A204.1 (cell line): Measurements from ENCODE around the gene TMEM107.
"Not testable (repeated sequence)": the region's sequence is repeated elsewhere in the genome, so short reads cannot be mapped to it uniquely, and the experiment has no call there.

Experiments
- FAIRE-seq: peaks from 2 replicates; lab custom pipeline; 2012; peaks lifted over from hg19 to GRCh38; lab: Jason Lieb, UNC

TMEM107 gene

DNA sequence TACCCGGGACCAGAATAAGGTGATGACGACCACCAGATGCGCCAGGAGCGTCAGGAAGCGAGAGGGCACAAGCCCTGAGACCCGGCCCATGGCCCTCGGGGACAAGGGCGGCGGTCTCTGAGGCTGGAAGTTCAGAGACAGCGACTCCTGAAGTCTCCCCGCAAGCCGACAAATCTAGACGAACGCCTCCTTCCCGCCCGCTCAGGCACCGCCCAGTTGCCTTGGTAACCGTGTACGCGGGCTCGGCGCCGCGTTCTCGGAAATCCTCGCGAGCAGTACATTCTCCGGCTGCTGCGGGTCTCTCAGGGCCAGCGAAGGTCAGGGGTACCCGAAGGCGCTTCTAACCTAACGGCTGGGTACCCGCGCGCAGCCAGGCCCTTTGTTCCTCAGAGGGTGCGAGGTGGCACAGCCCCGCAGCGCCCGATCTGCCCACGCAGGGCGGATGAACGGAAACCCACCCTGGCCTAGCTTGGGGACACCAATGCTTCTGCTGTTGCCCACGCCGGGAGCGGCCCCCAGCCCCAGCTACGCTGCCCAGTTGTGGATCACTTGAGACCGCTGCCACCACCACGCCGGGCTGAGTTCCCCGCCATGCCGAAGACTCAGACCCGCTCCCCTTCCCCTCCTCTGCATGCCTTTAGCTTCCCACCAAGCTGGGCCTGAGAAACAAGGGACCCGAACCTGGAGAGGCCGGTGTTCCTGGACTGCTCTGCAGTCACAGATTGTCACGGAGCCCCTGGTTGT is at the start of gene TMEM107:
Gene TMEM107, minus strand, starts transcription at position 184 of the 744 bp plus-strand sequence. Its CDS starts 94 bp downstream, at position 90.
- FAIRE-seq = no peak

GRCh38 chr17:8224891-8225812 is 49.0 kb upstream of the TMEM107 start:
- FAIRE-seq = no peak

- no peak for FAIRE-seq
These were observed 47.4 kb upstream of the TMEM107 start for GRCh38 chr17:8223356-8224126.

DNA sequence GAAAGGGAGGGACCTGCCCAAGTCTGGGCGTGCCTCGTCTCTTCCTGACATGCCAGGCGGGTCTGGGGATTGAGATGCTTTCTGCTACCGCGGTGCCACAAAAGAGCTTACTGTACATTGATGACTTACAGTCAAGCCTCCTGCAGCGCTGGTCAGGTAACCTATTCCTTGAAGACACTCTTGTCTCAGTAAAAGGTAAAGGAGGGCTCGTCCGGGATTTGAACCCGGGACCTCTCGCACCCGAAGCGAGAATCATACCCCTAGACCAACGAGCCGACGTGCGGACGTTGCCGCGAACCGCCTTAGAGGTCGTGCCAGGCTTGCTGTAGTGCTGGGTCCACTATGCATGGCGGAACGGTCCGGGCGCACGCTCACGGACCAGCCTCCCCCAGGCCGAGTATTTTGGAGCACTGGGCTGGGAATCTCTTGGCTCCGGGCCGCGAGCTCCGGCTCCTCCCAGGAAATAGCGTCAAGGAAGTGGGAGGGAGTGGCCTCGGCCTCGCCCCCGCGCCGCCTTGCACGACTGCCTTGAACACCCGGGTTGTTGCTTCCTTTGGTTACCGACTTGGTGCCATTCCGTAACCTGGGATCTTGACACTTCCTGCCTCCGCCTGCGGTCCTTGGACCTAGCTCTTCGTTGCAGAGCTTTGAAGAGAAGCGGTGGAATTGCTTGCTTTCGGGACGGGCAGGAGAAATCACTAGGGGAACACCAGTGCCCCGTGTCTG is 46.6 kb upstream of the TMEM107 start:
- peak; percentile 74 for FAIRE-seq

DNA sequence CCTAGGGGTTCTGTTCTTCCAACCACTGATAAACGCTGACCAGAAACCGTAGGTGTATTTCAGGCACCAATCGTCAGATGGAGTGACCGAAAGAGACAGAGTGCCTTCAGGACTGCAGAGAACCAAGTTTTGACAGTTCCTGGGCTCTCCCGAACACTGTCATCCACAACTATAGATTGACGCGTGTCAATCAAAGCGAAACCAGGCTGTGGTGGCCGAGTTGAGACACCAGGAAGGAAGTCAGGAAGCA is 46.1 kb upstream of the TMEM107 start:
- no peak for FAIRE-seq

- FAIRE-seq = no peak
These were observed 45.6 kb upstream of the TMEM107 start for GRCh38 chr17:8221663-8222379.

- no peak for FAIRE-seq
These were observed 44.8 kb upstream of the TMEM107 start for GRCh38 chr17:8220783-8221662.

DNA sequence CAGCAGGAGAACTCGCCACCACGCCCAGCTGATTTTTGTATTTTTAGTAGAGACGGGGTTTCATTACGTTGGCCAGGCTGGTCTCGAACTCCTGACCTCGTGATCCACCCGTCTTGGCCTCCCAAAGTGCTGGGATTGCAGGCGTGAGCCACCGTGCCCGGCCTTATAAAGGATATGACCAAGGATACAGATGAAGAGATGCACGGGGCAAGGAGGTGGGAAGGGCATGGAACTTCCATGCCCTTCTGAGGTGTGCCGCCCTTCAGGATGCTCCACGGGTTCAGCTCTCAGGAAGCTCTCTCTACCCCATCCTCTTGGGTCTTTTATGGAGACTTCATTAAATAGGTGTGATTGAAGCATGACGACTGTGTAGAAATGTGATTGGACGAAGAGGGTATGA is 37.8 kb upstream of the TMEM107 start:
- FAIRE-seq = not testable (repeated sequence)

GRCh38 chr17:8212312-8213180 is 36.4 kb upstream of the TMEM107 start:
- FAIRE-seq = no peak

GRCh38 chr17:8210761-8211458 is 34.7 kb upstream of the TMEM107 start:
- FAIRE-seq = no peak

DNA sequence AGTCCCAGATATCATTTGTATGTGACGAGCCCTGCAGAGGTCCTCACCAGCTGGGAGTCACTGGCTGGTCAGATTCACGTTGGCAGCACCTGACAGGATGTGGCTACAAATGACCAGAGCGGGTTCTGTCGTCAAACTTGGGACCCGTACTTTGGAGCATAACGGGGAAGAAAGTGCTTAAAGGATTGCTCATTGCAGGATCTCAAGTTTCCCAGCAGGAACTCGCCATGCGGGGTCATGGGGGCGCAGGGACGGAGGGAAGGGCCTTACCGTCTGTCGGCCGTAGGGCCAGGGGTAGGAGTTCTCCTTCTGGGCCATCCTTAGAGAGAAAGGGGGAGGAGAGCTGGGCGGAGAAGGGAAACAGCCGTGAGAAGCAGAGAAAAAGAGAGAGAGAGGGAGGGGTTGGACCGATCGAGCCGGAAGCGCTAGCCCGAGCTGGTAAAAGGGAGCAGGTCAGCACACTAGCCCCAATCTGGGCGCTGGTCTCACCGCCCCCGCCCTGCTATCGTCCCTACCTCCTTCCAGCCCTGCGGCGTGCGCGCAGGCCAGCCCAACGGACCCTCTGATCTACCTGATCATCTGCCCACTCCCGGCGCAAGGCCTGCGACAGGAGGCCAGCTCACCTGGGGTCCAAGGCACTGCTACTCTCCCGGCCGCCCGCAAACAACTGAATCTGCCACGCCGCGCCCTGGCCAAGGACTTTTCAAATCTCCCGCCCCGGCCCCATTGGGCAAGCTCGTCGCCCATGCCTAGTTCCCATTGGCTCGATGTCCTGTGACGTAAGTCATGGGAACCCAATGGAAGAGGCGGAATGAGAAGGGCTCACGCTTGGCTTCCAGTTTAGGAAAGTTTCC is 34.0 kb upstream of the TMEM107 start, which contains the start of gene AURKB:
Gene AURKB, minus strand, starts transcription at position 669 of the 854 bp plus-strand sequence. Its CDS starts 351 bp downstream, at position 318.
- peak; percentile 98 for FAIRE-seq

- no peak for FAIRE-seq
These were observed 30.4 kb upstream of the TMEM107 start for GRCh38 chr17:8206536-8206935.

DNA sequence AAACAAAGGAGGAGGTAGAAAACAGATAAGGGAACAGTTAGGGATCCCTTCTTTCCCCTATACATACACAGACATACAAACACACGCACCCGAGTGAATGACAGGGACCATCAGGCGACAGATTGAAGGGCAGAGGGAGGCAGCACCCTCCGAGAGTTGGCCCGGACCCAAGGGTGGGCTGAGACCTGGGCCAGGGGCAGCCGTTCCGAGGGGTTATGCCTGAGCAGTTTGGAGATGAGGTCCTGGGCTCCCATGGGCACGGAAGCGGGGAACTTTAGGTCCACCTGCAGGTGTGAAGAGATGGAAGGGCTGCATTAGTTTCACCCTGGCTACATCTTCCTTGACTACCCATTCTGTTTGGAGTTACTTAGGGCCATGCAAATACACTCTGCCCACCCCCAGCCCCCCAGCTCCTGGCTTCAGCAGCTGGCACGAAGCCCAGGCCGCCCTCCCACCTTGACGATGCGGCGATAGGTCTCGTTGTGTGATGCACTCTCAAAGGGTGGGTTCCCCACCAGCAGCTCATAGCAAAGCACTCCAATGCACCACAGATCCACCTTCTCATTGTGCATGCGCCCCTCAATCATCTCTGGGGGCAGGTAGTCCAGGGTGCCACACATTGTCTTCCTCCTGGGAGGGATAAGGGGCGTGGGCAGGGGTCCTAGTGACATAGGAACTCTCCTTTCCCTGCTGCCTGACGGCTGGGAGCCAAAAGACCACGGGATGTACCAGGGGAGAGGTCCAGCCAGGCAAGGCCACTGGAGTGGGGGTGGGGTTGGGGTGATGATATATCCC is 28.8 kb upstream of the TMEM107 start:
- FAIRE-seq = no peak

GRCh38 chr17:8192070-8192815 is 16.1 kb upstream of the TMEM107 start:
- FAIRE-seq = no peak

GRCh38 chr17:8190506-8190905 is 14.3 kb upstream of the TMEM107 start:
- no peak for FAIRE-seq
